IMR-90 (cell line): ENCODE measurements around the gene CIT. TPM values are rescaled to one million over a fixed set of nuclear protein-coding genes. Genes with fewer than 3 reads are reported as not detected.

Source experiments
- ATAC-seq: fragments of 200-7000 bp; cut with Tn5 transposase; 2 replicates; pipeline ENCODE4 v1.9.1; 2020; ENCODE audit warnings: low read depth, mild to moderate bottlenecking, moderate library complexity
- BruUV-seq: library from RNA; stranded (reverse); fragments of 400-500 nt; replicated peaks from 2 replicates; lab custom pipeline; 2021; lab: Mats Ljungman, UMichigan
- CTCF ChIA-PET: fragments of 300-600 bp; formaldehyde crosslinking; extraction: SDS; loops from one replicate; lab custom pipeline; 2021; ENCODE audit warnings: antibody characterized with exemption; lab: Yijun Ruan, JAX
- POLR2A ChIA-PET: fragments of 300-600 bp; sonication (Branson Sonifier 250); formaldehyde crosslinking; loops from one replicate; lab custom pipeline; 2022; ENCODE audit warnings: antibody characterized with exemption; ENCODE audit not compliant: unreplicated experiment; lab: Charles Lee
- DNase-seq: peaks from one replicate; pipeline ENCODE4 v3.0.0; 2013
- H2AFZ ChIP-seq: replicated peaks from 2 replicates; pipeline ENCODE3; 2013; ENCODE audit warnings: low read length, mild to moderate bottlenecking; ENCODE audit not compliant: poor library complexity
- H2AK5ac ChIP-seq: 2 replicates; pipeline ENCODE4 v1.6.1; 2013; ENCODE audit warnings: low read depth, low read length, inconsistent platforms
- H2AK9ac ChIP-seq: replicated peaks from 2 replicates; pipeline ENCODE3; 2013; ENCODE audit warnings: mild to moderate bottlenecking, low read depth, low read length, moderate library complexity; ENCODE audit not compliant: poor library complexity
- H2BK120ac ChIP-seq: 2 replicates; pipeline ENCODE4 v1.6.1; 2013; ENCODE audit warnings: low read depth, low read length, inconsistent platforms
- H2BK15ac ChIP-seq: 3 replicates; pipeline ENCODE4 v1.6.1; 2013; ENCODE audit warnings: low read depth, low read length, inconsistent platforms
- H2BK20ac ChIP-seq: 2 replicates; pipeline ENCODE4 v1.6.1; 2013; ENCODE audit warnings: low read depth, mild to moderate bottlenecking, inconsistent platforms, low read length, moderate library complexity
- H2BK5ac ChIP-seq: 2 replicates; pipeline ENCODE4 v1.6.1; 2013; ENCODE audit warnings: mild to moderate bottlenecking, low read depth, low read length, inconsistent platforms; ENCODE audit not compliant: poor library complexity, severe bottlenecking
- H3K14ac ChIP-seq: replicated peaks from 2 replicates; pipeline ENCODE4 v1.6.1; 2013; ENCODE audit warnings: low read depth, low read length, inconsistent platforms
- H3K18ac ChIP-seq: 2 replicates; pipeline ENCODE4 v1.6.1; 2013; ENCODE audit warnings: low read depth, low read length, control low read depth
- H3K23ac ChIP-seq: 2 replicates; pipeline ENCODE4 v1.6.1; 2013; ENCODE audit warnings: low read depth, low read length, inconsistent platforms
- H3K27ac ChIP-seq: 2 replicates; pipeline ENCODE4 v1.5.1; 2013; ENCODE audit warnings: mild to moderate bottlenecking, control low read depth, low read length; ENCODE audit not compliant: insufficient read depth
- H3K27me3 ChIP-seq: 2 replicates; pipeline ENCODE4 v1.6.1; 2013; ENCODE audit warnings: low read length; ENCODE audit not compliant: control insufficient read depth, insufficient read depth
- H3K36me3 ChIP-seq: 2 replicates; pipeline ENCODE4 v1.6.1; 2013; ENCODE audit warnings: low read length, mixed read lengths; ENCODE audit not compliant: control insufficient read depth, insufficient read depth
- H3K4ac ChIP-seq: 2 replicates; pipeline ENCODE4 v1.6.1; 2013; ENCODE audit warnings: low read depth, low read length, inconsistent platforms
- H3K4me1 ChIP-seq: 2 replicates; pipeline ENCODE4 v1.6.1; 2013; ENCODE audit warnings: low read length, mixed read lengths; ENCODE audit not compliant: control insufficient read depth, insufficient read depth
- H3K4me2 ChIP-seq: 2 replicates; pipeline ENCODE4 v1.6.1; 2013; ENCODE audit warnings: low read depth, mild to moderate bottlenecking, control low read depth, low read length, moderate library complexity
- H3K4me3 ChIP-seq: 2 replicates; pipeline ENCODE4 v1.5.1; 2013; ENCODE audit warnings: low read depth, mild to moderate bottlenecking, control low read depth, low read length, moderate library complexity; ENCODE audit not compliant: insufficient read depth
- H3K56ac ChIP-seq: 2 replicates; pipeline ENCODE4 v1.6.1; 2013; ENCODE audit warnings: low read length, inconsistent platforms; ENCODE audit not compliant: insufficient read depth; ENCODE audit errors: extremely low read depth
- H3K79me1 ChIP-seq, 2 experiments: 2 replicates each; pipeline ENCODE4 v1.6.1; 2013; ENCODE audit warnings: low read length in 2 of 2, inconsistent platforms in 1 of 2, low read depth in 1 of 2
- H3K9ac ChIP-seq: 2 replicates; pipeline ENCODE4 v1.6.1; 2013; ENCODE audit warnings: low read depth, low read length, control low read depth
- H3K9me1 ChIP-seq: 2 replicates; pipeline ENCODE4 v1.6.1; 2013; ENCODE audit warnings: low read length, inconsistent platforms; ENCODE audit not compliant: insufficient read depth
- H3K9me3 ChIP-seq: 2 replicates; pipeline ENCODE4 v1.6.1; 2013; ENCODE audit warnings: low read length; ENCODE audit not compliant: control insufficient read depth, insufficient read depth
- H4K20me1 ChIP-seq: 2 replicates; pipeline ENCODE4 v1.6.1; 2013; ENCODE audit warnings: low read length, inconsistent platforms; ENCODE audit not compliant: insufficient read depth
- H4K5ac ChIP-seq: 2 replicates; pipeline ENCODE4 v1.6.1; 2013; ENCODE audit warnings: mild to moderate bottlenecking, low read depth, low read length, control low read depth
- H4K8ac ChIP-seq, 2 experiments: 2 replicates each; pipeline ENCODE4 v1.6.1; 2013; ENCODE audit warnings: low read depth in 2 of 2, low read length in 2 of 2, control low read depth in 1 of 2, inconsistent platforms in 1 of 2
- H4K91ac ChIP-seq: 2 replicates; pipeline ENCODE4 v1.6.1; 2013; ENCODE audit warnings: low read depth, low read length, inconsistent platforms; ENCODE audit not compliant: insufficient read depth
- BHLHE40 ChIP-seq: fragments of 150-350 bp; IDR thresholded peaks from 2 replicates; pipeline ENCODE4 v1.6.1; 2016; ENCODE audit warnings: mild to moderate bottlenecking, low read depth, low read length
- MAFK ChIP-seq: IDR thresholded peaks from 2 replicates; pipeline ENCODE4 v1.6.1; 2012; ENCODE audit warnings: low read depth, low read length, improper control_type of control experiment
- WGBS, 2 experiments: methylation state at CpG; one replicate each; pipeline versions ENCODE4 v1.1.5 to v1.1.7; 2013; ENCODE audit warnings: missing lambda C conversion rate in 2 of 2; ENCODE audit not compliant: insufficient read length in 1 of 2; ENCODE audit errors: extremely low coverage in 2 of 2; 5-methylcytosine and 5-hydroxymethylcytosine counted together
- dilution Hi-C: fragments of 300-500 bp; cut with HindIII; formaldehyde crosslinking; loops from one replicate; pipeline ENCODE4 v1.14.3; 2018; ENCODE audit warnings: low sequenced_read_pairs; ENCODE audit not compliant: unreplicated experiment
- in situ Hi-C: fragments of 300-500 bp; cut with MboI; formaldehyde crosslinking; loops from 3 replicates; pipeline ENCODE4 v1.14.3; 2019; ENCODE audit warnings: low sequenced_read_pairs, inconsistent platforms, mixed read lengths
- intact Hi-C: fragments of 100-400 bp; cut with micrococcal nuclease; formaldehyde crosslinking; loops from 2 replicates; pipeline ENCODE4 v1.10.0; 2022
- polyA plus RNA-seq, 3 experiments: library from polyadenylated mRNA; depleted of rRNA; stranded (reverse); fragments of >200 nt; gene quantifications; 2 replicates each; pipeline ENCODE4 v1.2.3, GENCODE V29; 2012; ENCODE audit warnings: low replicate concordance in 1 of 3
- total RNA-seq: library from RNA; depleted of rRNA; stranded (reverse); fragments of >200 nt; gene quantifications from 2 replicates; pipeline ENCODE4 v1.2.3, GENCODE V29; 2012

Gene CIT
- total and polyA plus RNA-seq, 2 of the 4 experiments (the other 2 are of a cell fraction) = 13.1 to 21.0 TPM

- WGBS, 2 experiments = no CpG with 5 or more reads among the region's 4 CpGs
- CTCF ChIA-PET = no interaction called here
- POLR2A ChIA-PET = interaction anchor here (0.6 kb wide), 1 partner anchor 15 kb away, joined by 23 read pairs; no protein-coding TSS in a partner anchor
Observed at GRCh38 chr12:119911182-119911581, 34.1 kb upstream of the CIT start.

More at GRCh38 chr12:119911182-119911581, 34.1 kb upstream of the CIT start:
- peaks cover 2% of the 10 kb centered on the region; the same call in 1 of the 2 replicates for H3K27me3 ChIP-seq
- no TSS peak for BruUV-seq
- TF ChIP-seq BHLHE40 (0 out of 2 replicates have a peak, but pooled peaks have one; percentile 28), MAFK (no peak)
- no peak overlapping the region for H3K9ac ChIP-seq
- H2AK9ac ChIP-seq = no peak overlapping the region
- no peak overlapping the region; the same call in 1 of the 2 replicates for H3K4me2 ChIP-seq
- no peak overlapping the region for H3K4me3 ChIP-seq
- DNase-seq = peak; percentile 95
- H2BK5ac ChIP-seq = no peak overlapping the region
- no peak overlapping the region for H2BK20ac ChIP-seq
- H3K9me1 ChIP-seq = no peaks in the 10 kb centered on the region; the same call in 1 of the 2 replicates
- H3K4ac ChIP-seq = no peak overlapping the region
- no peak overlapping the region for H4K91ac ChIP-seq
- no peak overlapping the region for H4K8ac ChIP-seq
- H3K4me1 ChIP-seq = no peaks in the 10 kb centered on the region
- no peak overlapping the region for H3K23ac ChIP-seq
- H3K56ac ChIP-seq = no peak overlapping the region
- peak; percentile 72 for ATAC-seq
- in situ Hi-C loops = no loop called here
- H3K79me1 ChIP-seq = no peaks in the 10 kb centered on the region
- dilution Hi-C loops = no loop called here
- H2AK5ac ChIP-seq = no peak overlapping the region
- H2BK120ac ChIP-seq = no peak overlapping the region
- H3K18ac ChIP-seq = no peak overlapping the region
- H3K9me3 ChIP-seq = no peaks in the 10 kb centered on the region
- no peak overlapping the region for H2BK15ac ChIP-seq
- no peaks in the 10 kb centered on the region for H4K20me1 ChIP-seq
- no peak overlapping the region for H2AFZ ChIP-seq
- intact Hi-C loops = no loop called here
- no peaks in the 10 kb centered on the region for H3K36me3 ChIP-seq
- no peak overlapping the region for H3K27ac ChIP-seq
- H4K5ac ChIP-seq = no peak overlapping the region
- no peak overlapping the region for H3K14ac ChIP-seq
